Lower leg skin (tissue), 3 donors: Measurements from ENCODE around the gene PSD2.

ENCODE experiments used
- CTCF ChIP-seq, 3 donors: fragments of 450-650 bp; IDR thresholded peaks; one replicate each; pipeline ENCODE4 v1.5.1; 2016; ENCODE audit warnings: antibody characterized with exemption in 3 of 3, mild to moderate bottlenecking in 3 of 3, moderate library complexity in 2 of 3
- POLR2A ChIP-seq, 2 donors: fragments of 450-650 bp; IDR thresholded peaks; one replicate each; pipeline ENCODE4 v1.6.1; 2016 to 2017; ENCODE audit warnings: antibody characterized with exemption in 2 of 2, mild to moderate bottlenecking in 1 of 2, moderate library complexity in 1 of 2

GRCh38 chr5:139759219-139759721, 36.3 kb upstream of the PSD2 start:
- TF ChIP-seq POLR2A (IDR thresholded peaks at IDR 0.05), result no peak
- TF ChIP-seq CTCF (IDR thresholded peaks at IDR 0.05), result no peak
